ENCODE measurements around the gene CKAP2.
"Not testable (repeated sequence)": the region's sequence is repeated elsewhere in the genome, so short reads cannot be mapped to it uniquely, and the experiment has no call there.

Gene CKAP2

GRCh38 chr13:52487078-52487477 lies 31.8 kb downstream of the CKAP2 start:
- not testable (repeated sequence) for H3K4me3 ChIP-seq (ENCODE audit: low read length); H3K9me2 ChIP-seq (replicated peaks; ENCODE audit: insufficient read depth, low read length); H3K27me3 ChIP-seq (replicated peaks; ENCODE audit: insufficient read depth, low read length); H3F3A ChIP-seq (ENCODE audit: insufficient read depth, low read length); H3K36me3 ChIP-seq (replicated peaks; ENCODE audit: insufficient read depth, low read length); H3K4me2 ChIP-seq (ENCODE audit: low read depth, low read length); H2AFZ ChIP-seq (ENCODE audit: low read length); H4K20me1 ChIP-seq (ENCODE audit: insufficient read depth, low read length); H3K9ac ChIP-seq (ENCODE audit: low read length); H3K79me2 ChIP-seq (ENCODE audit: low read length); H3K9me3 ChIP-seq (replicated peaks; ENCODE audit: insufficient read depth, low read length); H3K4me1 ChIP-seq (ENCODE audit: low read length); DNase-seq; H3K27ac ChIP-seq (ENCODE audit: low read length)

GRCh38 chr13:52488763-52489162 lies 33.5 kb downstream of the CKAP2 start:
- H3K4me3 ChIP-seq (ENCODE audit: low read length); H3K9me2 ChIP-seq (replicated peaks; ENCODE audit: insufficient read depth, low read length); DNase-seq; H3K36me3 ChIP-seq (replicated peaks; ENCODE audit: insufficient read depth, low read length); H4K20me1 ChIP-seq (ENCODE audit: insufficient read depth, low read length); H3K4me2 ChIP-seq (ENCODE audit: low read depth, low read length); H3F3A ChIP-seq (ENCODE audit: insufficient read depth, low read length); H3K9ac ChIP-seq (ENCODE audit: low read length); H3K9me3 ChIP-seq (replicated peaks; ENCODE audit: insufficient read depth, low read length); H3K27me3 ChIP-seq (replicated peaks; ENCODE audit: insufficient read depth, low read length); H3K79me2 ChIP-seq (ENCODE audit: low read length); H2AFZ ChIP-seq (ENCODE audit: low read length); H3K27ac ChIP-seq (ENCODE audit: low read length); H3K4me1 ChIP-seq (ENCODE audit: low read length): not testable (repeated sequence)

DNA sequence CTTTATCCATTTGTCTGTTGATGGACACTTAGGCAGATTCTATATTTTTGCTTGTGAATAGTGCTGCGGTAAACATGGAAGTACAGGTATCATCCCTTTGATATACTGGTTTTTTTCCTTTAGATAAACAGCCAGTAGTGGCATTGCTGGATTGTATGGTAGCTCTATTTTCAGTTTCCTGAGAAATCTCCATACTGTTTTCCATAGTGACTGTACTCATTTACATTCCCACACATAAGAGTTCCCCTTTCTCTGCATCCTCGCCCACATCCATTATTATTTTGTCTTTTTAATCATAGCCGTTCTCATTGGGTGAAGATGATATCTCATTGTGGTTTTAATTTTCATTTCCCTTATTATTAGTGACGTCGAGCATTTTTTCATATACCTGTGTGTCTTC lies 35.7 kb downstream of the CKAP2 start:
- not testable (repeated sequence) for DNase-seq; H3K27ac ChIP-seq (ENCODE audit: low read length); H3K9me2 ChIP-seq (replicated peaks; ENCODE audit: insufficient read depth, low read length); H3K27me3 ChIP-seq (replicated peaks; ENCODE audit: insufficient read depth, low read length); H3K9me3 ChIP-seq (replicated peaks; ENCODE audit: insufficient read depth, low read length); H3F3A ChIP-seq (ENCODE audit: insufficient read depth, low read length); H3K4me2 ChIP-seq (ENCODE audit: low read depth, low read length); H2AFZ ChIP-seq (ENCODE audit: low read length); H3K9ac ChIP-seq (ENCODE audit: low read length); H3K4me3 ChIP-seq (ENCODE audit: low read length); H3K4me1 ChIP-seq (ENCODE audit: low read length); H4K20me1 ChIP-seq (ENCODE audit: insufficient read depth, low read length); H3K79me2 ChIP-seq (ENCODE audit: low read length); H3K36me3 ChIP-seq (replicated peaks; ENCODE audit: insufficient read depth, low read length)

DNA sequence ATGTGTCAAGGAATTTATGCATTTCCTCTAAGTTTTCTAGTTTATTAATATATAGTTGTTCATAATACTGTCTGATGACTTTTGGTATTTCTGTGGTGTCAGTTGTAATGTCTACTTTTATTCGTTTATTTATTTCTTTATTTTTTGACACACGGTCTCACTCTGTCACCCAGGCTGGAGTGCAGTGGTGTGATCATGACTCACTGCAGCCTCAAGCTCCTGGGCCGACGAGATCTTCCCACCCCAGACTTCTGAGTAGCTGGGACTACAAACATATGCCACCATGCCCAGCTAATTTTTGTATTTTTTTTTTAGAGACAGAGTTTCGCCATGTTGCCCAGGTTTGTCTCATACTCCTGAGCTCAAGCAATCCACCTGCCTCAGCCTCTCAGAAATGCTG lies 39.0 kb downstream of the CKAP2 start:
- not testable (repeated sequence) for H3K9ac ChIP-seq (ENCODE audit: low read length); DNase-seq; H4K20me1 ChIP-seq (ENCODE audit: insufficient read depth, low read length); H3F3A ChIP-seq (ENCODE audit: insufficient read depth, low read length); H3K79me2 ChIP-seq (ENCODE audit: low read length); H3K4me3 ChIP-seq (ENCODE audit: low read length); H3K4me2 ChIP-seq (ENCODE audit: low read depth, low read length); H3K9me3 ChIP-seq (replicated peaks; ENCODE audit: insufficient read depth, low read length); H3K27ac ChIP-seq (ENCODE audit: low read length); H3K9me2 ChIP-seq (replicated peaks; ENCODE audit: insufficient read depth, low read length); H2AFZ ChIP-seq (ENCODE audit: low read length); H3K36me3 ChIP-seq (replicated peaks; ENCODE audit: insufficient read depth, low read length); H3K4me1 ChIP-seq (ENCODE audit: low read length); H3K27me3 ChIP-seq (replicated peaks; ENCODE audit: insufficient read depth, low read length)

DNA sequence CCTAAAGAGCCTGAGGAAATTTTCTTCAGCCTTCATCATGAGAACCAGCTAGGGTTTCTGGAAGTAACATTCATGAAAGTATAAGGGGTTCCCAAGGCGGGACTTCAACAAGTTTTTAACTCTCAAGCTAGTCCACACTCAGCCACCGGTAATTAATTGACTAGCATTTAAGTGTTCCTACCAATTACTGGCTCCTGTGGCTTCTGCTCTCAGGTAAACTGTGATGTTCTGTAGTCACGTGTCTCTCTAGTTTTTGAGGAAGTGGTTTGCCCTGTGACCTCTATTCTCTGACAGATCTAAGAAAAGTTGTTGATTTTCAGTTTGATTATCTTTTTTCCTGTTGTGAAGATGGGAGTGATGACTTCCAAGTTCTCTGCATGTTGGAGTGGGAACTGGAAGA lies 42.7 kb downstream of the CKAP2 start:
- H3K27ac ChIP-seq (ENCODE audit: low read length), result peak overlapping the region; percentile 62; the same call in 1 of the 2 replicates
- H3K4me2 ChIP-seq (ENCODE audit: low read depth, low read length); H3K79me2 ChIP-seq (ENCODE audit: low read length); H2AFZ ChIP-seq (ENCODE audit: low read length); H4K20me1 ChIP-seq (ENCODE audit: insufficient read depth, low read length); H3K9me3 ChIP-seq (replicated peaks; ENCODE audit: insufficient read depth, low read length); H3K27me3 ChIP-seq (replicated peaks; ENCODE audit: insufficient read depth, low read length); H3K9me2 ChIP-seq (replicated peaks; ENCODE audit: insufficient read depth, low read length); H3K36me3 ChIP-seq (replicated peaks; ENCODE audit: insufficient read depth, low read length); H3F3A ChIP-seq (ENCODE audit: insufficient read depth, low read length); H3K9ac ChIP-seq (ENCODE audit: low read length); H3K4me3 ChIP-seq (ENCODE audit: low read length); H3K4me1 ChIP-seq (ENCODE audit: low read length): not testable (repeated sequence)
- DNase-seq, result peak; percentile 26

- H3K36me3 ChIP-seq (replicated peaks; ENCODE audit: insufficient read depth, low read length); H3K4me3 ChIP-seq (ENCODE audit: low read length); H3F3A ChIP-seq (ENCODE audit: insufficient read depth, low read length); H3K4me1 ChIP-seq (ENCODE audit: low read length); H3K9me3 ChIP-seq (replicated peaks; ENCODE audit: insufficient read depth, low read length); DNase-seq; H3K27me3 ChIP-seq (replicated peaks; ENCODE audit: insufficient read depth, low read length); H3K9ac ChIP-seq (ENCODE audit: low read length); H2AFZ ChIP-seq (ENCODE audit: low read length); H3K79me2 ChIP-seq (ENCODE audit: low read length); H3K9me2 ChIP-seq (replicated peaks; ENCODE audit: insufficient read depth, low read length); H3K27ac ChIP-seq (ENCODE audit: low read length); H4K20me1 ChIP-seq (ENCODE audit: insufficient read depth, low read length); H3K4me2 ChIP-seq (ENCODE audit: low read depth, low read length): not testable (repeated sequence)
Observed at GRCh38 chr13:52502277-52502676, 47.0 kb downstream of the CKAP2 start.

DNA sequence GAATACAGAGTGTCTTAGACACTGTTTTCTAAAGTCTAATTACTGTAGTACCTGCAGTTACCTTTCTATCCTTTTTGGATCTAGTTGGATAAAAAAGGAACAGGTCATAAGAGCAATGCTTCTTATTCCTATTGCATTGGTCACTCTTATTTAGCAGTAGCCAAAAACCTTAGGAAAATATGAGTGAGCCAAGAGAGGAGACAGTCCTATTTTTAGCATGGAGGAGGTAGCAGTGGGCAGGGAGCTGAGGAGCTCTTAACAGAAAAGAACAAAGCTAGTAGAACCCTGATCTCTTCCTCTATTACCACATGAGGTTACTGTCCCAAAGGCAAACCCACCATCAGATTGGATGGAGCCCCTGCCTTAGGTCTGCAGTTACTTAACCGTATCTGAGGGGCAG lies 50.6 kb downstream of the CKAP2 start:
- not testable (repeated sequence) for H3K4me3 ChIP-seq (ENCODE audit: low read length); H3F3A ChIP-seq (ENCODE audit: insufficient read depth, low read length); H3K9me3 ChIP-seq (replicated peaks; ENCODE audit: insufficient read depth, low read length); H3K36me3 ChIP-seq (replicated peaks; ENCODE audit: insufficient read depth, low read length); H3K9me2 ChIP-seq (replicated peaks; ENCODE audit: insufficient read depth, low read length); H3K27me3 ChIP-seq (replicated peaks; ENCODE audit: insufficient read depth, low read length); H2AFZ ChIP-seq (ENCODE audit: low read length); H3K79me2 ChIP-seq (ENCODE audit: low read length); H4K20me1 ChIP-seq (ENCODE audit: insufficient read depth, low read length); DNase-seq; H3K4me1 ChIP-seq (ENCODE audit: low read length); H3K27ac ChIP-seq (ENCODE audit: low read length); H3K9ac ChIP-seq (ENCODE audit: low read length); H3K4me2 ChIP-seq (ENCODE audit: low read depth, low read length)

DNA sequence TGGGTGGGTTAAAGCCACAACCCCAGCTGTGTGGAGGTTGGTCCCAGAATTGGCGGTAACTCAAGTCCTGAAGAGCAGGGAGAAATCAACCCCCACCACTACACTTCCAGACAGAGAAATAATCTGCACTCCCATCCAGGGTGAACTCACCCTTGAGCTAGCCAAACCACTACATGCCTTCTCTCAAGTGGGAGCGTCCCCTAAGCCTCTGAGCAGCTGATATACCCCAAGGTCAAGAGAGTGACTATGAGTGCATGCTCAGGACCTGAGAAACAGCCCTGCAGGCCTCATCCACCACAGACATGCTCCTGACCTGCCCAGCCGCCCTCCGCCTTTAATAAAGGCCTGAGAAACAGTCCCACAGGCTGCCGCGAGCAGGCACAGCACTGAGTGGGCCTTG lies 54.3 kb downstream of the CKAP2 start:
- not testable (repeated sequence) for H2AFZ ChIP-seq (ENCODE audit: low read length); H3K79me2 ChIP-seq (ENCODE audit: low read length); H3K36me3 ChIP-seq (replicated peaks; ENCODE audit: insufficient read depth, low read length); H3K4me3 ChIP-seq (ENCODE audit: low read length); H3K9me2 ChIP-seq (replicated peaks; ENCODE audit: insufficient read depth, low read length); H3K4me2 ChIP-seq (ENCODE audit: low read depth, low read length); H3K27ac ChIP-seq (ENCODE audit: low read length); DNase-seq; H4K20me1 ChIP-seq (ENCODE audit: insufficient read depth, low read length); H3F3A ChIP-seq (ENCODE audit: insufficient read depth, low read length); H3K9me3 ChIP-seq (replicated peaks; ENCODE audit: insufficient read depth, low read length); H3K4me1 ChIP-seq (ENCODE audit: low read length); H3K9ac ChIP-seq (ENCODE audit: low read length); H3K27me3 ChIP-seq (replicated peaks; ENCODE audit: insufficient read depth, low read length)

Data from MM.1S (cell line).